CD14-positive monocyte (primary cell): ENCODE measurements around the gene KIFC3. TPM values are rescaled to one million over a fixed set of nuclear protein-coding genes. Genes with fewer than 3 reads are reported as not detected.

Experiments
- DNase-seq, 3 donors: peaks; one replicate each; pipeline ENCODE4 v3.0.0-alpha.2; 2011 to 2022
- H2AFZ ChIP-seq: 2 replicates; pipeline ENCODE4 v1.6.0; 2012; ENCODE audit warnings: mild to moderate bottlenecking, low read depth, low read length, inconsistent platforms; ENCODE audit not compliant: insufficient read depth, poor library complexity, severe bottlenecking
- H3K27ac ChIP-seq, 2 donors: 1 replicate in 1 of 2; 2 replicates in 1 of 2; pipeline ENCODE4 v1.5.1; 2012 to 2013; ENCODE audit warnings: low read length in 2 of 2, control low read depth in 1 of 2, inconsistent platforms in 1 of 2, low read depth in 1 of 2, mild to moderate bottlenecking in 1 of 2
- H3K27me3 ChIP-seq, 2 donors: one replicate each; pipeline versions ENCODE4 v1.6.0 to v1.6.1; 2011 to 2013; ENCODE audit warnings: low read length in 2 of 2; ENCODE audit not compliant: control insufficient read depth in 2 of 2, insufficient read depth in 2 of 2
- H3K36me3 ChIP-seq, 2 donors: replicated peaks in 1 of 2; 1 replicate in 1 of 2; 2 replicates in 1 of 2; pipeline versions ENCODE4 v1.5.1 to v1.6.1; 2012 to 2013; ENCODE audit warnings: low read length in 2 of 2, control low read depth in 1 of 2, inconsistent platforms in 1 of 2, mild to moderate bottlenecking in 1 of 2; ENCODE audit not compliant: insufficient read depth in 2 of 2, control insufficient read depth in 1 of 2
- H3K4me1 ChIP-seq, 2 donors: 1 replicate in 1 of 2; 2 replicates in 1 of 2; pipeline versions ENCODE4 v1.5.1 to v1.6.1; 2012 to 2013; ENCODE audit warnings: low read length in 2 of 2, control low read depth in 1 of 2, inconsistent platforms in 1 of 2, mild to moderate bottlenecking in 1 of 2, moderate library complexity in 1 of 2; ENCODE audit not compliant: insufficient read depth in 2 of 2, control insufficient read depth in 1 of 2
- H3K4me2 ChIP-seq: replicated peaks from 2 replicates; pipeline ENCODE3; 2012; ENCODE audit warnings: low read length, moderate library complexity, mild to moderate bottlenecking; ENCODE audit not compliant: poor library complexity, severe bottlenecking; ENCODE audit errors: extremely low read depth
- H3K4me3 ChIP-seq, 3 experiments: fragments of 200-600 bp in 1 of 3; sonication (generic) in 1 of 3; replicated peaks in 1 of 3; 1 replicate in 2 of 3; 2 replicates in 1 of 3; pipeline ENCODE4 v1.5.1; 2011 to 2013; ENCODE audit warnings: low read length in 3 of 3, mild to moderate bottlenecking in 3 of 3, control low read depth in 2 of 3, low read depth in 2 of 3, inconsistent platforms in 1 of 3, moderate library complexity in 1 of 3
- H3K79me2 ChIP-seq: 2 replicates; pipeline ENCODE4 v1.6.0; 2012; ENCODE audit warnings: mild to moderate bottlenecking, control low read depth, inconsistent platforms, low read length, moderate library complexity; ENCODE audit not compliant: insufficient read depth
- H3K9ac ChIP-seq: 2 replicates; pipeline ENCODE4 v1.6.0; 2017; ENCODE audit warnings: low read length, mild to moderate bottlenecking; ENCODE audit not compliant: insufficient read depth, poor library complexity, severe bottlenecking
- H3K9me3 ChIP-seq, 2 donors: replicated peaks in 1 of 2; 1 replicate in 1 of 2; 2 replicates in 1 of 2; pipeline versions ENCODE4 v1.5.1 to v1.6.1; 2012 to 2013; ENCODE audit warnings: low read length in 2 of 2, control low read depth in 1 of 2; ENCODE audit not compliant: control insufficient read depth in 1 of 2, insufficient read depth in 1 of 2
- H4K20me1 ChIP-seq: 2 replicates; pipeline ENCODE4 v1.6.0; 2012; ENCODE audit warnings: mild to moderate bottlenecking, low read length, control low read depth, moderate library complexity; ENCODE audit not compliant: insufficient read depth
- H3K27ac Mint-ChIP-seq, 7 donors: one replicate each; pipeline ENCODE4 v1.8.0; 2020; ENCODE audit warnings: mild to moderate bottlenecking in 7 of 7, mixed read lengths in 7 of 7, moderate library complexity in 6 of 7, inconsistent platforms in 2 of 7
- H3K27me3 Mint-ChIP-seq, 3 donors: one replicate each; pipeline ENCODE4 v1.8.0; 2021 to 2022; ENCODE audit warnings: low read depth in 3 of 3, mild to moderate bottlenecking in 3 of 3, mixed read lengths in 3 of 3, moderate library complexity in 3 of 3, inconsistent platforms in 1 of 3
- H3K36me3 Mint-ChIP-seq, 2 donors: one replicate each; pipeline ENCODE4 v1.8.0; 2020; ENCODE audit warnings: mixed read lengths in 2 of 2, inconsistent platforms in 1 of 2, mild to moderate bottlenecking in 1 of 2
- H3K4me1 Mint-ChIP-seq: one replicate; pipeline ENCODE4 v1.8.0; 2020; ENCODE audit warnings: mild to moderate bottlenecking, mixed read lengths
- H3K4me3 Mint-ChIP-seq, 2 donors: one replicate each; pipeline ENCODE4 v1.8.0; 2020; ENCODE audit warnings: mild to moderate bottlenecking in 2 of 2, mixed read lengths in 2 of 2, moderate library complexity in 1 of 2
- H3K9me3 Mint-ChIP-seq, 7 donors: one replicate each; pipeline ENCODE4 v1.8.0; 2020 to 2022; ENCODE audit warnings: mixed read lengths in 7 of 7, mild to moderate bottlenecking in 6 of 7, moderate library complexity in 6 of 7, inconsistent platforms in 2 of 7
- CTCF ChIP-seq: fragments of 200-600 bp; IDR thresholded peaks from one replicate; pipeline ENCODE4 v1.8.0; 2022; ENCODE audit warnings: antibody characterized with exemption, mild to moderate bottlenecking
- WGBS: methylation state at CpG from one replicate; pipeline ENCODE4 v1.1.5; 2013; ENCODE audit warnings: missing lambda C conversion rate; ENCODE audit not compliant: insufficient coverage; 5-methylcytosine and 5-hydroxymethylcytosine counted together
- intact Hi-C, 2 donors: fragments of 100-400 bp; cut with micrococcal nuclease; formaldehyde crosslinking; loops; one replicate each; pipeline versions ENCODE4 v1.15.0 to v1.15.1; 2023
- polyA plus RNA-seq, 3 donors: library from polyadenylated mRNA; depleted of rRNA in 1 of 3; unstranded in 2 of 3; stranded (reverse) in 1 of 3; fragments of 300-500 nt in 2 of 3; fragments of >200 nt in 1 of 3; fragmentation: Illumina TruSeq in 2 of 3; gene quantifications; 1 replicate in 2 of 3; 2 replicates in 1 of 3; pipeline ENCODE4 v1.2.3, GENCODE V29; 2012 to 2021

Gene KIFC3
- polyA plus RNA-seq, 3 donors = 0.24 to 1.7 TPM; not detected in 1

- Histone ChIP-seq H3K4me2 (no peak overlapping the region), H3K79me2 (no peaks in the 10 kb centered on the region), H3K9me3 (no peaks in the 10 kb centered on the region), H3K4me1 (no peaks in the 10 kb centered on the region), H3K36me3 (peaks cover 22 to 46% of the 10 kb centered on the region in 2 donors), H4K20me1 (no peaks in the 10 kb centered on the region), H3K9ac (no peak overlapping the region), H2AFZ (no peak overlapping the region), H3K4me3 (no peak overlapping the region), H3K27ac (no peak overlapping the region), H3K27me3 (no peaks in the 10 kb centered on the region)
- H3K9me3 Mint-ChIP-seq = no peaks in the 10 kb centered on the region
- H3K27ac Mint-ChIP-seq = no peak overlapping the region
- no peaks in the 10 kb centered on the region for H3K4me1 Mint-ChIP-seq
- H3K27me3 Mint-ChIP-seq = no peaks in the 10 kb centered on the region
- intact Hi-C loops = no loop called here
- WGBS = 100% methylated on average over 19 of the region's 23 CpGs
- no peak overlapping the region for H3K4me3 Mint-ChIP-seq
- peaks cover 19 to 50% of the 10 kb centered on the region in 2 donors for H3K36me3 Mint-ChIP-seq
- no peak for DNase-seq
- no peak for TF ChIP-seq CTCF
Measured at GRCh38 chr16:57743886-57744641, 58.2 kb downstream of the KIFC3 start.

- Mint-ChIP-seq H3K27ac (no peak overlapping the region), H3K4me1 (no peaks in the 10 kb centered on the region), H3K9me3 (no peaks in the 10 kb centered on the region), H3K36me3 (peaks cover 21 to 53% of the 10 kb centered on the region in 2 donors), H3K27me3 (peaks cover 0 to 2% (median 0%) of the 10 kb centered on the region in 3 donors), H3K4me3 (no peak overlapping the region)
- WGBS = 90% methylated on average over 3 of the region's 10 CpGs
- Histone ChIP-seq H3K4me3 (no peak overlapping the region), H3K9me3 (no peaks in the 10 kb centered on the region), H3K4me1 (no peaks in the 10 kb centered on the region), H3K9ac (no peak overlapping the region), H2AFZ (no peak overlapping the region), H4K20me1 (no peaks in the 10 kb centered on the region), H3K27ac (no peak overlapping the region), H3K36me3 (peaks cover 21 to 46% of the 10 kb centered on the region in 2 donors), H3K27me3 (no peaks in the 10 kb centered on the region), H3K79me2 (no peaks in the 10 kb centered on the region), H3K4me2 (no peak overlapping the region)
- intact Hi-C loops = no loop called here
- no peak for TF ChIP-seq CTCF
- no peak for DNase-seq
Measured at GRCh38 chr16:57743458-57743857, 58.8 kb downstream of the KIFC3 start.
